ENCODE data around the gene RAB12.
A peak's percentile ranks its signal among the peaks of the same experiment; 100 is the strongest.
"Not testable (repeated sequence)": the region's sequence is repeated elsewhere in the genome, so short reads cannot be mapped to it uniquely, and the experiment has no call there.

Gene RAB12, protein sequence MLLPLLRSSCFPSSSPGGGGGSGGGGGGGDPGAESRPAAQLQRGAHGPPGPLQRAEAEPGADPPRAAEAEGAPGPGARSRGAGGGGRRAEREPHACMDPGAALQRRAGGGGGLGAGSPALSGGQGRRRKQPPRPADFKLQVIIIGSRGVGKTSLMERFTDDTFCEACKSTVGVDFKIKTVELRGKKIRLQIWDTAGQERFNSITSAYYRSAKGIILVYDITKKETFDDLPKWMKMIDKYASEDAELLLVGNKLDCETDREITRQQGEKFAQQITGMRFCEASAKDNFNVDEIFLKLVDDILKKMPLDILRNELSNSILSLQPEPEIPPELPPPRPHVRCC

DNA sequence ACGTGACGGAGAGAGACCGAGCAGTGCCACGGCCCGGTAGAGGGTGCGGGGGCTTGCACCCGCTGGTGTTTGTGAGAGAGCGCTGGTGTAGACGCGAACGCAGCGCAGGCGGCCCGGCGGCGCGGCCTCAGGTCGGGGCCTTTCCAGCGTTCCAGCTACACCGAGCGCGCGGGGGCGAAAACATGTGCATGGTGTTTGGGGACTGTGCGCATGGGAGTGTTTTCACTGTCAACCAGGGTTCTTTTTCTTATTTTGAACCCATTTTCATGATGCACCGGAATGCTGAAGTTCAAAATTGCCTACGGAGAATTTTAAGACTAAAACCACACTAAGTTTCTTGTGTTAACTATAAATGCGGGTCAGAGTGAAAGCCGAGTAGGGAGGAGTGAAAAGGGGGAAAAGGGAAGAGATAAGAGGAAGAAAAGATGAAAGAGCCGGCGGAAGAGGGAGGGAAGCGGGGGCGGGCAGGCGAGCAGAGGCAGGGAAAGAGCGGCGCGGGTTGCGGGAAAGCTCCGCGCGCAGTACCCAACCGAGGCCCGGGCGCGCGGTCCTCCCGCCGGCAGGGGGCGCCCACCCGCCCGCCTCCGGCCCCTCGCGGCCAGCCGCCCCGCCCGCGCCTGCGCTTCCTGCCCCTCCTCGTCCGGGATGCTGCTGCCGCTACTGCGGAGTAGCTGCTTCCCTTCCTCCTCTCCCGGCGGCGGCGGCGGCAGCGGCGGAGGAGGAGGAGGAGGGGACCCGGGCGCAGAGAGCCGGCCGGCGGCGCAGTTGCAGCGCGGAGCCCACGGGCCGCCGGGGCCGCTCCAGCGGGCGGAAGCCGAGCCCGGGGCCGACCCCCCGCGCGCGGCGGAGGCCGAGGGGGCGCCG is at the start of gene RAB12:
Gene RAB12 (plus strand): TSS at position 643 of the 864 bp plus-strand sequence. CDS start 3 bp downstream, at position 646.
- DNase-seq (ENCODE audit: low read depth in 2 of 2, low spot score in 1 of 2), result peak; percentile 72 to 77

DNA sequence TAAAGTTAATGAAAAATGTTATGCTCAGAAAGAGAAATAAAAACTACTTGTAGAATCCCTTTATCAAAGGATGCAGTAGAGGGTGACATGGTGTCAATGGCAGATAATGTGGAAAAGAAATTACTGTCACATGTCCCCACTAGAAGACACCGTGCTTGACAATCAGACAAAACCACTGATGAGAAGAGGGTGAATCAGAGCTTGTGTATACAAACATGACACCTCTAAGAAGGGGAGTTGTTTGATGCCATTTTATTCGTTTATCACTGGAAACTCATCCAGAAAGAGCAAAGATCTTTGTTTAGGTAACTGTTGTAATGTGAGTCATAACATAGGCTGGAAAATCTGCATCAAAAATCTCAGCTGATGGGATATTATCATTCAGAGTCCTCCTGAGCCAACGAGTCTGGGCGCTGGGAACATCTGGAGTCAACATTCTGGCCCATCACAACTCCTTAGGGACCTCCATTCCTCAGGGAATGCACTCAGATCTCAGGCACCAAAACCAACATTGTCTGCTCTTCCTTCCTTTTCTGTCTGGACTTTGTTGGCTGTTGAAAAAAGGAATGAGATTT is 49.5 kb upstream of the RAB12 start:
- DNase-seq (ENCODE audit: low read depth in 2 of 2, low spot score in 1 of 2), result no peak

DNA sequence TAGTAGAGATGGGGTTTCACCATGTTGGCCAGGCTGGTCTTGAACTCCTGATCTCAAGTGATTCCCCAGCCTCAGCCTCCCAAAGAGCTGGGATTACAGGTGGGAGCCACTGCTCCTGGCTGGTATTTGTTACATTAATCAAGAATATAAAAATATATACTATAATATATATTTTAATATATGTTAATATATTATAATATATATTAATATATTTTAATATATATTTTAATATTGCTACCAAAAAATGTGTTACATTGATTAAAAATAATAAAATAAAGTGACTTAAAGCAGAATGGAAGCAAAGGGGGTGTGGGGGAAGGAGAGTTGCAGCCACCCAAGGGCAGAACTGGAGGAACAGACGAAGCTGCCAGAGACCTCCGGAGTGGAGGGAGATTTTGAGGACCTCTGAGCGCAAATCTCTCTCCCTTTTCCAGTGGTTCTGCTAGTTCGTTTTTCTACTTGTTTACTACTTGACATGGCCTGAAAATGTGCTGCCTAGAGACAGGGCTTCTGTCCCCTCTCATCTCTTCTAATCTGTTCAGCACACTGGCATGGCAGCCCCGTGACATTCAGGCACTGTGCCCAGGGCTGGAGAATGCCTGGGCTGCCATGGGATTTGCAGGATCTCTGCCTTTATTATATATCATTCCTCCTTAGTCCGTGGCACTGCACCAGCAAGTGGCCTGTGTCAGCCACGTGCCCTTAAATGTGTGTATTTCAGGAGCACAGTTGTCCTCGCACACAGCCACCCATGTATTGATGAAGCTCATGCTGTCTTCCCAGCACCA is 47.9 kb upstream of the RAB12 start:
- DNase-seq (ENCODE audit: low read depth in 2 of 2, low spot score in 1 of 2), result no peak

DNA sequence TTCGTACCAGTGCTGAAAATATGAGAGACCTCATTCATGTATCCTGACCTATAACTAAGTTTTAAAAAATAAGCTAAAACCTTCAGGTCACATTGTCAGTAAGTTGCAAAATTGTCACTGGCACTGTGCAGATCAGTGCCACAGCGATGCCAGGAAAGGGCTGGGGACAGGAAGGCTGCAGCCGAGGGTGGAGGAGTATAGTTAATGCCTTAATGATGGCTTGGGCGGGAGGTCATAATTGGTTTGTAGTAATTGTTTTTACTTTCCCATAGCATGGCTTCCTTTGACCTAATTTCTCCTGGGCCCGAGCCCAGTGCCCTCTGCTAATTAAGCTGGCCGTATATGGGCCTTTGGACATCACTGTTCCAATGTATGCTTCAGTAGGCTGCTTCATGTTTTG is 47.2 kb upstream of the RAB12 start:
- no peak for DNase-seq (ENCODE audit: low read depth in 2 of 2, low spot score in 1 of 2)

DNA sequence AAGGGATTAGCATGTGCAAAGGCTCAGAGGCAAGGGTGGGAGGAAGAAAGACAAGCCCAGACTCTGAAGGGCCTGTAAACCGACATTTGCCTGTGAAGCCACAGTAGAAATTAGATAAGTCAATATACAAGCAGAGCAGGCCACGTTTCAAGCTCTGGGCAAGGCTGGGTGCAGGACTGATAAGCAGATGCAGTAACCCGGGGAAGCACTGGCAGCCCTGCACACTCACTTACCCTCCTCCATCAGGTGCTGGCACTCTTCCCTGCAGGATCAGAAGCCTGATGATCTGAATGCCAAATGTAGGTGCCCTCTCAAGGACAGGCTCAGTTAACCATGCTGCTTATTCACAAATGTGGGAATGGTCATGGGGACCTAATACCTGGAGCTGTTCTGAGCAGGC is 46.3 kb upstream of the RAB12 start:
- DNase-seq (ENCODE audit: low read depth in 2 of 2, low spot score in 1 of 2), result no peak

DNA sequence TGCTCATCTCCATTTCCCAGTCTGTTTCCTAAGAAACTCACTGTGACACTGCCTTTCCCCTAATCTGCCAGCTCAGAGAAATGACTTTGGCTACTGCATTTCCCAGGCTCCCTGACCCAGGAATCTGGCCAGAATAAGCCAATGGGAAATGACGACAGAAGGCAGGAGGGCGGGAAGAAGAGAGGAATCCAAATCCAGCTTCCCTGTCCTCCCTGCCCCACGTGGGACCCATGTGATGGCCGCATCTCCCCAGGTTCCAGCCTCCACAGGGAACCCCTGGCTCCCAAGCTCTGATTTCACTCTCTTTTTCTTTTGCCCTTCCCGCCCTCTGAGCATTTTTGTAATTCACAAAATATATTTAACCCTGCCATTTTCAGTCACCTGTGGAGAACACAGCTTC is 37.8 kb upstream of the RAB12 start:
- no peak for DNase-seq (ENCODE audit: low read depth in 2 of 2, low spot score in 1 of 2)

DNA sequence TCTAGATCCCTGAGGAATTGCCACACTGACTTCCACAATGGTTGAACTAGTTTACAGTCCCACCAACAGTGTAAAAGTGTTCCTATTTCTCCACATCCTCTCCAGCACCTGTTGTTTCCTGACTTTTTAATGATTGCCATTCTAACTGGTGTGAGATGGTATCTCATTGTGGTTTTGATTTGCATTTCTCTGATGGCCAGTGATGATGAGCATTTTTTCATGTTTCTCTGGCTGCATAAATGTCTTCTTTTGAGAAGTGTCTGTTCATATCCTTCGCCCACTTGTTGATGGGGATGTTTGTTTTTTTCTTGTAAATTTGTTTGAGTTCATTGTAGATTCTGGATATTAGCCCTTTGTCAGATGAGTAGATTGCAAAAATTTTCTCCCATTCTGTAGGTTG is 35.5 kb upstream of the RAB12 start:
- not testable (repeated sequence) for DNase-seq (ENCODE audit: low read depth in 2 of 2, low spot score in 1 of 2)

DNA sequence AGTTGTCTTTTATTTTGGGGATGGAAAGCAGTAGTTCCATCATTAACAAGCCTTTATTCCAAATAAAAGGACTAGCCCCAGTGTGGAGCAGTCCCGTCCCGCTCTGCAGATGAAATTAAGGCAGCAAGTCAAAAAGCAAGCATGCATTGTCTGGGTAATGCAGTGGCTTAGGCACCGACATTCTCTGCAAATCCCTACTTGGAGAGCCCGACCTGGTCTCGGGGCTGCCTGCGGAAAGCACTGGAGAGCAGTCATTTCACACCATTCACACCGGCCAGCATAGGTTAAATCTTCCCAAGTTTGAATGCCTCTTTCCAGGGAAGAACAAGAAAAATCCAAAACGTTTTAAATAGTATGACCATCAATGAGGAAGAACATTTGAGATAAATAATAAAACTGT is 24.4 kb upstream of the RAB12 start:
- no peak for DNase-seq (ENCODE audit: low read depth in 2 of 2, low spot score in 1 of 2)

DNA sequence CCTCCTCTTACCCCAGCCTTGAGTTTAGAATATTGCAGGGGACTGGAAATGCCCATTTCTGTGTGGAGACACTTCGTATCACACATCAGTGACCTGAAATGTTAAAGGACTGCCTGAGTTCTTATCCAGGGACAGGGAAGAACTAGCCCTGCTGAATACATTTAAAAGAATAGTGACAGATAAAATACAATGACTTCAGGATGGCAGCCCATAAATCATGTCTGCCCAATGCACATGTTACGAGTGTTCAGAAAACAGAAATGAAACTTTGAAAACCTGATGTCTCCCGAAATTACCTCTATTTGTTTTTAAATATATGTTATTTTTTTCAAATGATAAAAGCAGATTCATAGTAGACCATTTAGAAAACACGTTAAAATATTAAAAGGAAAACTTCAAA is 22.3 kb upstream of the RAB12 start:
- DNase-seq (ENCODE audit: low read depth in 2 of 2, low spot score in 1 of 2), result no peak

DNA sequence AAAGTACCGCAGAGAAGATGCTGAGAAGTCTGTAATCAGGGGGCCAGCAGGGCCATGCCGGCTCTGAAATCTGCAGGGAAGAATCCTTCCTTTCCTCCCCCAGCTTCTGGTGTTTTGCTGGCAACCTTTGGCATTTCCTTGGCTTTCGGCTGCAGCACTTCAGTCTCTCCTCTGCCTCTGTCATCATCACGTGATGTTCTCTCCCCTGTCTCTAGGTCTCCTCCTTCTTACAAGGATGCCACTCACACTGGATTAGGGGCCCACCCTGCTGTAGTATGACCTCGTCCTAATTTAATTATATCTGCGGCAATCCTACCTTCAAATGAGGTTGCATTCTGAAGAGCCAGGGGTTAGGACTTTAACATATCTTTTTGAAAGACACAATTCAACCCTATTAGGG is 13.8 kb upstream of the RAB12 start:
- DNase-seq (ENCODE audit: low read depth in 2 of 2, low spot score in 1 of 2), result no peak

DNA sequence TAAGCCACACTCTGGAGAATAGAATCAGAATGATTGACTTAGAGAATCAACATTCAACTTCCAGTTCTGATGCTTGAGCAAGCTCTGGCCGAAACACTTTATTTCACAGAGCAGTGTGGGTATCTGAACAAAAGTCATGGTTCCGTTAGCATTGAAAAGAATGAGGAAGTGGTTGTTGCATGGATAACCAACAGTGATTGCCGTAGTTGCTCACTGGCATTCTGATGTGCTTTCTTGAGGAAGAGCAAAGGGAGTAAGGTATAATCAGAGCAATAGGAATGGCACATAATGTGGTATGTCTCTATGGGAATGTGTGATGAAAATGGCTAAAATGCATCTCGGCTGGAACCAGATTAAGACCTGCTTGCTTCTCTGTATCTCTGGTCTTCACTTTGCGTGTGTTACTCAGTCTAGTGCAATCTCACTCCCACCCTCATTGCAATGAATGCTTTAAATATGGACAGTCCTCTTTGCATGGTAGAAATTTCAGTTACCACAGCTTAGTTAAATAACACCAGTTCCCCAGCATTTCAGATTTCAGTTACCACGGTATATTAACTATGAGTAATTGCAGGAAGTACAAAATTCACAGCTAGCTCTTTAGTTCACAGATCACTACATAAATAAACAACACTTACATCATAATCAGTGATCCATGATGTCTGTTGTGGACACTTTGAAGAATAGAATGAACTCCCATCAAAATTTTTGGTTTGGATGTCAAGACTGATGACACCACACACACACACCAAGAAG is 7.8 kb upstream of the RAB12 start:
- no peak for DNase-seq (ENCODE audit: low read depth in 2 of 2, low spot score in 1 of 2)

DNA sequence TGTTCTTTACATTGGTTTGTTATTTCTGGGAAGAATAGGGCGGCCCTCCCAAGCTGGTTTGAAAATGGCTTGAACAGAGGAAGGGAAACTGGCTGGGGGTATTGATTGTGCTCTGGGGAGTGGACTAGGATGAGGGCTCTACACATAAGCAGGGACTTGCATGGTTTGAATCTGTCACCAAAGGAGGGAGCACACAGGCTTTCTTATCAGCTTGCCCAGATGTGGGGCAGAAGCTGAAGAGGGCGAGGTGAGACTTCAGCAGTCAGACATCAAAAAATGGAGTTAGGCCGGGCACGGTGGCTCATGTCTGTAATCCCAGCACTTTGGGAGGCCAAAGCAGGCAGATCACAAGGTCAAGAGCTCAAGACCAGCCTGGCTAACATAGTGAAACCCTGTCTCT is 7.2 kb upstream of the RAB12 start:
- no peak for DNase-seq (ENCODE audit: low read depth in 2 of 2, low spot score in 1 of 2)

DNA sequence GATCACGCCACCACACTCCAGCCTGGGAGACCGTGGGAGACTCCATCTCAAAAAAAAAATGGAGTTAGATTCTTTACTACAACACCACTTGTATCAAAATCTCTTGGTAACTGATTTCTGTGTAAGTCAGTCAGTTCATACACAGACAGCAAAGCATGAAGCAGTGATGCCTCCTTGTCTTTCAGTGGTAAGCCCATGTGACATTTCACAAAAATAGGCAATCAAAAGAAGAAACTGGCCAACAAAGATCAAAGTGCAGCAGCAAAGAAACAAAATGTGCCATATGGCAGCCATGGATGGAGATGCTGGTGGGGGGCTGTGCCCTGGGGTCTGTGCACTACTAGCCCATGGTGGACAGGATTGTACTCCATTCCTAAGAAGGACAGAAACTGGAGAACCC is 6.7 kb upstream of the RAB12 start:
- no peak for DNase-seq (ENCODE audit: low read depth in 2 of 2, low spot score in 1 of 2)

DNA sequence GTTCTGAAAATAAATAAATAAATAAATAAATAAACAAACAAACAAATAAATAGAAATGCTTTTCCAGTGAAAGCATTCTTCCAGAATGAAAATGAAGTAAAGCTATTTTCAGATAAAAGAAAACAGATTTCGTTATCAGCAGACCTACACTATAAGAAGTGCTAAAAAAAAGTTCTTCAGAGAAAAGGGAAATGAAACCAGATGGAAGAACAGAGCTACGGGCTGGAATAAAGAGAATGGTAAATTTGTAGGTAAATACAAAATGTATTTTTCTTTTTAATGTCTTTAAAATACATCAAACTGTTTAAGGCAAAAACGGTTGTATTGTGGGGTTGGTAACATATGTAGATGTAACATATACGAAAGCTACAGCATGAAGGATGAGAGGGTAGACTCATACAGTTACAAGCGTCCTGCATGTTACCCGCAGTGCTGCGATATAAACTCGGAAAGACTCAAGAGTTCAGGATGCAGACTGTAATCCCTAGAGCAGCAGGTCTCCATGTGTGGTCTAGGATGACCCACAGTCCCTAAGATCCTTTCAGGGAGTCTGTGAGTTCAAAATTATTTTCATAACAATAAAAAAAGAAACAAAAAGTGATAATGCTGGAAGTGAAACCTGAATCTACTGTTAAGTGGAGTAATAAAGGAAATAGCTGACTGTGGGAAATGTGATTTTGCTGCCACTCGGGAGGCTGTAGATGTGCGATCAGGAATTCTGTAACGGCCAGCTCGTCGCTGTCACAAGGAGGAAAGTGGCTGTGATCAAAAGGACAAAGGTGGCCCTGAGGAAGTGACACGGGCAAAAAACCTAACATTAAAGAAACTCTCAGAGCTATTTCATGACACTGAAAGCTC is 5.3 kb upstream of the RAB12 start:
- no peak for DNase-seq (ENCODE audit: low read depth in 2 of 2, low spot score in 1 of 2)

DNA sequence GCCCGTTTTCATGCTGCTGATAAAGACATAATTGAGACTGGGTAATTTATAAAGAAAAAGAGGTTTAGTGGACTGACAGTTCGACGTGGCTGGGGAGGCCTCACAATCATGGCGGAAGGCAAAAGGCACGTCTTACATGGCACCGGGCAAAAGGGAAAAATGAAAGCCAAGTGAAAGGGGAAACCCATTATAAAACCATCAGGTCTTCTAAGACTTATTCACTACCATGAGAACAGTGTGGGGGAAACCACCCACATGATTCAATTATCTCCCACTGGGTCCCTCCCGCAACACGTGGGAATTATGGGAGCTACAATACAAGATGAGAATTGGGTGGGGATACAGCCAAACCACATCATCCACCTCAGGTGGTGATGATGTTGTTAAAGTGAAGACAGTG is 3.3 kb upstream of the RAB12 start:
- no peak for DNase-seq (ENCODE audit: low read depth in 2 of 2, low spot score in 1 of 2)

DNA sequence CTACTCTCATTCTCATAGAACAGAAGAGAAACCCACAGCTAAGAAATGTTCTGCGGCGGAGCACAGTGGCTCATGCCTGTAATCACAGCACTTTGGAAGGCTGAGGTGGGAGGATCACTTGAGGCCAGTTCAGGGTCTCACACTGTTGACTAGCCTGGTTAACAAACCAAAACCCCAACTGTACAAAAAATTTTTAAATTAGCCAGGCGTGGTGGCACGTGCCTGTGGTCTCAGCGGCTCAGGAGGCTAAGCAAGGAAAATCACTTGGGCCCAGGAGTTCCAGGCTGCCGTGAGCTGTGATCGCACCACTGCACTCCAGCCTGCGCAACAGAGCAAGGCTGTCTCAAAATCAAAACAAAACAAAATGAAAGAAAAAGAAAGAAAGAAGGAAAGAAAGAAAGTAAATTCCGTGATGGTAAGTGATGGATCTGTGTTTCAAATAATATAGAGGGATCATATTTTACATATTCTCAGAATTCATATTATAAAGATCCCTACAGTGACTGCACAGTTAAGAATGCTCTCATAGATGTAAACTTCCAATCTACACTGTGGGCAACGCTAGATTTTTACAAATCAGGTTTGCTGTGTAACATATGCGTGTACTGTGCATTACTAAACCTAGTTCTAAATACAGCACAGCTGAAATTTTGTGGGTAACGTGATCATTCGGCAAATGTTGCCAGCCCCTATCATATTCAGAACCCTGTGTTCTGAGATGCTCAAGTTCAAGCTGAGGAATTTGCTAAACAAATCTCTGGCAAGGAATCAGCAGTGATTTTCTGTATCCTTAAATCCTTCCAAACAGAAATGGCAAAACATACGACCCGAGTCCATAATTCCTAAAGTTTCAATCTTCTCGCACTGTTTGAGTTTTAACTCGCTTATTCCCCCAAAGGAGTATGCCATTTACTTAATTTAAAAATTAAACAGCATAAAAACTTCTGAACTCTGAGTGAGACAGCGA is 1.2 kb upstream of the RAB12 start:
- no peak for DNase-seq (ENCODE audit: low read depth in 2 of 2, low spot score in 1 of 2)

DNA sequence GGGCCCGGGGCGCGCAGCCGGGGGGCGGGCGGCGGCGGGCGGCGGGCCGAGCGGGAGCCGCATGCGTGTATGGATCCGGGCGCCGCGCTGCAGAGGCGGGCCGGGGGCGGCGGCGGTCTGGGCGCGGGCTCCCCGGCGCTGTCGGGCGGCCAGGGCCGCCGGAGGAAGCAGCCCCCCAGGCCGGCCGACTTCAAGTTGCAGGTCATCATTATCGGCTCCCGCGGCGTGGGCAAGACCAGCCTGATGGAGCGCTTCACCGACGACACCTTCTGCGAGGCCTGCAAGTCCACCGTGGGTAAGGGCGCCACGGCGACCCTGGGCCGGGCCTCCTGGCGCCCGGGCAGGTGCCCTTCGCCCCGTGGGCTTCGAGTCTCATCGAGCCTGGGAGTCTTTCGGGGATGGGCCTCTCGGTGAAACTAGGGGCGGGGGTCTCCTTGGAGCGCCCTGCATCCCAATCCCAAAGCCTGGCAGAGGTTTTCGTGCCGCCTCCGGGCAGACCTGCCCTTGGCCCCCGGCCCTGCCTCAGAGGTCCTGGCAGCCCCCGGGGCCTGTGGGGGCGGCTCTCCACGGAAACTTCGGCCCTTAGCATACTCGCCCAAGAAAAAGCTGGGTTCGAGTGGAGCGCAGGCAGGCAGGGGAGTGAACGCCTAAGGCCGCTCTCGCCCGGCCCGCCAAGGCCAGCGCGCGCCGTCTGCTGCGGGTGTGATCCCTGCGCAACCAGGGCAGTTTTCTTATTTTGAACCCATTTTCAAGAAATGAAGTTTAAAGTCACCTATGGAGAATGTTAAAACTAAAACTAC is 622 bp downstream of the RAB12 start:
- no peak for DNase-seq (ENCODE audit: low read depth in 2 of 2, low spot score in 1 of 2)

DNA sequence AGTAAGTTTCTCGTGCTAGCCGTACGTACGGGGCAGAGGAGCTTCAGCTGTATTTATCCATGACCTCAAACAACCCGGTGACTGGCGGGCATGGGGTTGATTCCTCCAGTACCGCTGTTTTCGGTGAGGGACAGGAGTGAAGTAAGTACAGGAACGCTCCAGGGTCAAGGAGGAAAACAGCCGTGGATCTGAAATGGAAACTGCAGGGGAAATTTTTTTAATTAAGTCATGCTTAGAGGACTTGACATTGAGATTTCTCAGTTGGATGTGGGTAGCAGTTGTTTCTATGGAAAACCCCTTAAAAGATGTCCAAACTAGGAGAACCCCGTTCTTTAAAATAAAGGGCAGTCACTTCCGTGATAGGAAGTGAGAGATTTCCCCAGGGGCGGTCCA is 1.2 kb downstream of the RAB12 start:
- DNase-seq (ENCODE audit: low read depth in 2 of 2, low spot score in 1 of 2), result no peak
